Measurements from ENCODE around the gene UTS2R. TPM values are rescaled to one million over a fixed set of nuclear protein-coding genes. Genes with fewer than 3 reads are reported as not detected.

Gene UTS2R
- total RNA-seq, 1 donor from 2014 or later: 6.5 TPM

DNA sequence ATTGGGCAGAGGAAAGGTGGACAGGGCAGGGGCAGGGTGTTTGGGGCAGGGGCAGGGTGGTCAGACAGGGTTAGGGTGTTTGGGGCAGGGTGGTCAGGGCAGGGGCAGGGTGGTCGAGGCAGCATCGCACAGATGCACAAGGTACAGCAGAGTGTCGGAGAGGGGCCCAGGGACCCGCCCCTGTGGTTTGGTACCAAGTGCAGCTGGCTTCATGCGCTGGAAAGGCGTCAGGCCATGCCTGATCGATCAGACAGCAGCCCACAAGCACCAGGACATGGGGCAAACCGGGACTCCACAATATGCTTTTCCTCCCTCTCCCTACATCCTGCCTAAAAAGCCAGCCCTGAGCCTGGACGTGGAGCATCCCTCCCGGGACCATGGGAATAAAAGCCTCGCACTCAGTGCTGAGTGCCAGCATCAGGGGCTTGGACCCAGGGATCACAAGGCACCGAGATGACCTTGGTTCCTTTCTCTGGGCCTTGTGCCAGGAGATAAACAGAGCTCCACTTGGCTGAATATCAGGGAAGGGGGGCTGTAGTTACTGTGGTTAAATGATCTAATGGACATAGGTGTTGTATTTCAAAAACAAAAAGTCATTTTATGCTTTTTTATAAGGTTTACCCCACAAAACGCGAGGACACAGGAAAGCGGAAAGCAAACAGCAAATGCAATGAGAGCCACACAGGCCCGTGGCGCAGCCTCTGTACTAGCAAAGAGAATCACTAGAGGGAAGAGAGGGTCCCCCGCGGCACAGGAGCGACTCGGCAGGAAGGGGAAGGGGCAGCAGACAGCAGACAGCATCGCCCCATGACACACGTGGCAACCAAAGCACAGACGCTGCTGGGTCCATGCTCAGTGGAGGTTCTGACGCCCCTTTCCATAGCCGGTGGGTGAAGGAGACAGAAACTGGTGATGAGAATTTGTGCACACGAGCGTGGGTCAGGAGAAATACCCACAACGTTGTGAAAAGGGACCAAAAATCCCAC lies 41.3 kb downstream of the UTS2R start:
- Mint-ChIP-seq H3K27ac (no peak overlapping the region), H3K4me1 (peaks cover 10% of the 10 kb centered on the region), H3K4me3 (no peak overlapping the region), H3K36me3 (peaks cover 13% of the 10 kb centered on the region), H3K27me3 (ENCODE audit: low read depth) (no peaks in the 10 kb centered on the region), H3K9me3 (no peaks in the 10 kb centered on the region)
- TF ChIP-seq, protein P1, sequence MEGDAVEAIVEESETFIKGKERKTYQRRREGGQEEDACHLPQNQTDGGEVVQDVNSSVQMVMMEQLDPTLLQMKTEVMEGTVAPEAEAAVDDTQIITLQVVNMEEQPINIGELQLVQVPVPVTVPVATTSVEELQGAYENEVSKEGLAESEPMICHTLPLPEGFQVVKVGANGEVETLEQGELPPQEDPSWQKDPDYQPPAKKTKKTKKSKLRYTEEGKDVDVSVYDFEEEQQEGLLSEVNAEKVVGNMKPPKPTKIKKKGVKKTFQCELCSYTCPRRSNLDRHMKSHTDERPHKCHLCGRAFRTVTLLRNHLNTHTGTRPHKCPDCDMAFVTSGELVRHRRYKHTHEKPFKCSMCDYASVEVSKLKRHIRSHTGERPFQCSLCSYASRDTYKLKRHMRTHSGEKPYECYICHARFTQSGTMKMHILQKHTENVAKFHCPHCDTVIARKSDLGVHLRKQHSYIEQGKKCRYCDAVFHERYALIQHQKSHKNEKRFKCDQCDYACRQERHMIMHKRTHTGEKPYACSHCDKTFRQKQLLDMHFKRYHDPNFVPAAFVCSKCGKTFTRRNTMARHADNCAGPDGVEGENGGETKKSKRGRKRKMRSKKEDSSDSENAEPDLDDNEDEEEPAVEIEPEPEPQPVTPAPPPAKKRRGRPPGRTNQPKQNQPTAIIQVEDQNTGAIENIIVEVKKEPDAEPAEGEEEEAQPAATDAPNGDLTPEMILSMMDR (IDR thresholded peaks at IDR 0.05; ENCODE audit: unreplicated experiment): no peak
- no peak for DNase-seq (ENCODE audit: low spot score in 2 of 2, unreplicated experiment in 2 of 2)

DNA sequence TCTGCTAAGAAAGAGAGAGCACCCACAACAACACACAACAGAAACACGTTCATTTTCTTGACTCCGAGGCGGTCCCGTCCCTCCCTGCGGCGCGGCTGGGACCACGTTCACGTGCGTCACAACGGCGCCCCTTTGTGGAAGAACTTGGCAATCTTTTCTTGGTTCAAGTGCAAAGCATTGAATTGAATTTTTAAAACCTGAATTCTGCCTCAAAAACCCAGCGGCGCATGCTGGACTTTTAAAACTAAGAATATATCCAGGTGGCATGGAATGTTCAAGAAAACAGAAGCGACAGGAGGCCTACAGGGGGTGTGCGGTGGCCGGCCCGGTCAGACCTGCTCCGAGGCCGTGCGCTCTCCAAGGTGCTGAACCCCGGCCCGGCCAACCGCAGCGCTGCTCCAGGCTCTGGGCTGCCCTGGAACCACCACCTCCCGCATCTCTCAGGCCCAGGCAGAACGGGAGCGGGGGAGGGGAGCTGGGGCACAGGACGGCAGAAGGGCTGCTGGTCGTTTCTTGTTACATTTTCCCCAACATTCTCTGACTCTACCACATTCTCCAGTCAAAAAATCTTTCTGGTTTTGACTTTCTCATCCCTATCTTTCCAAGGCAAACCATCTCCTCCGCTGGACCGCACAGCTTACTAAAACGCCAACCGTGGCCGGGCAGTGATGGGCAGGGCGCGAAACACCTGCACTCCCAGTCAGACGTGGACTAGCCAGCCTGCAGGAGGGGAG lies 43.1 kb downstream of the UTS2R start:
- Mint-ChIP-seq H3K36me3 (peaks cover 11% of the 10 kb centered on the region), H3K4me3 (no peak overlapping the region), H3K9me3 (no peaks in the 10 kb centered on the region), H3K27me3 (ENCODE audit: low read depth) (no peaks in the 10 kb centered on the region), H3K4me1 (peaks cover 17% of the 10 kb centered on the region), H3K27ac (no peak overlapping the region)
- TF ChIP-seq, protein P1 (IDR thresholded peaks at IDR 0.05; ENCODE audit: unreplicated experiment): peak; percentile 68
- peak; percentile 76 to 88 for DNase-seq (ENCODE audit: low spot score in 2 of 2, unreplicated experiment in 2 of 2)

DNA sequence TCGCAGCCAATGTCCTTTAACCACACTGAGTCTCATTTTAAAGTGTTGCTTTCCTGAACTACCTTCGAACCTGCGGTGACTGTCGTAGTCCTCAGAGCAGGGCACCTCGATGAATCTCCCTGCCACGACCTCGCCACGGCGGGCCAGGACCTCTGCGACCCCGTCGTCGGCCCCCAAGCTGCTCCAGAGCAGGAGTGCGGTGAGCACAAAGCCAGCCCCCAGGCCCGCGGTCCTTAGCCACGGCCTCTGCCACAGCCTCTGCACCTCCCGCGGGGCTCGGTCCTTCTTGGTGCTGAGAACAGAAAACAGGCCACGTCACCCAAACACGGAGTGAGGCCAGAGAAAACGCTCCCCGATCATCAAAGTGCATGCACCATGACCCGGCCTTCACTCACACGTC lies 43.8 kb downstream of the UTS2R start:
- no peaks in the 10 kb centered on the region for H3K9me3 Mint-ChIP-seq
- no peak overlapping the region for H3K4me3 Mint-ChIP-seq
- peaks cover 17% of the 10 kb centered on the region for H3K36me3 Mint-ChIP-seq
- TF ChIP-seq, protein P1 (IDR thresholded peaks at IDR 0.05; ENCODE audit: unreplicated experiment): no peak
- no peaks in the 10 kb centered on the region for H3K27me3 Mint-ChIP-seq (ENCODE audit: low read depth)
- H3K4me1 Mint-ChIP-seq: peaks cover 17% of the 10 kb centered on the region
- no peak overlapping the region for H3K27ac Mint-ChIP-seq
- no peak for DNase-seq (ENCODE audit: low spot score in 2 of 2, unreplicated experiment in 2 of 2)

DNA sequence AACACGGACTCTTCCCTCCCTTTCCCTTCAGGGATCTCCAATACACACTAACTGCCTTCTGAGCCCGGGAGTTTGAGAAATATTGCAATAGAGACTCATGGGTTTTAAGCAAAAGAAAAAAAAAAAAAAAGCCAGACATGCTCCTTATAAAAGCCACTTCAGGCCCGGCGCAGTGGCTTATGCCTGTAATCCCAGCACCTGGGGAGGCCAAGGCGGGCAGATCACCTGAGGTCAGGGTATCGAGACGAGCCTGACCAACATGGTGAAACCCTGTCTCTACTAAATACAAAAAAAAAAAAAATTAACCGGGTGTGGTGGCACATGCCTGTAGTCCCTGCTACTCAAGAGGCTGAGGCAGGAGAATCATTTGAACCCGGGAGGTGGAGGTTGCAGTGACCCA lies 44.2 kb downstream of the UTS2R start:
- Mint-ChIP-seq H3K4me1 (peaks cover 17% of the 10 kb centered on the region), H3K27me3 (ENCODE audit: low read depth) (no peaks in the 10 kb centered on the region), H3K36me3 (peaks cover 19% of the 10 kb centered on the region), H3K27ac (no peak overlapping the region), H3K4me3 (no peak overlapping the region), H3K9me3 (no peaks in the 10 kb centered on the region)
- DNase-seq (ENCODE audit: low spot score in 2 of 2, unreplicated experiment in 2 of 2): no peak
- TF ChIP-seq, protein P1 (IDR thresholded peaks at IDR 0.05; ENCODE audit: unreplicated experiment): no peak

DNA sequence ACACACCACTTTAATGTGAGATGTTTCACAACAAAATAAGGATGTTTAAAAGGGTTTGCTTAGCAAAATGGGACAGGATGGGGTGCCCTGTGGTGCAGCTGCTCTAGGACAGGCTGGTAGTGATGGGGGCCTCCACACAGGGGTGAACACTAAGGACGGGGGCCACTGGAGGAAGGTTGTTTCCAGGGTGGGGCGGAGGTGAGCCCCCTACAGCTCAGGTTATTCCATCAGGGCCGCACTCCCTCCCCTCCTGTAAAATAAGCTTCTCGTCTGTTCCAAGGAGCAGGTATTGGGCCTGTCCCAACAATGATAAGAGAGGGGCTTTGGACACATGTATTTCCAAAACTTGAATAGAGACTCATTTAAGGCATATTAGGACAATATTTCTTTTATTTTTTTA lies 44.7 kb downstream of the UTS2R start:
- no peak for DNase-seq (ENCODE audit: low spot score in 2 of 2, unreplicated experiment in 2 of 2)
- Mint-ChIP-seq H3K9me3 (peaks cover 4% of the 10 kb centered on the region), H3K4me1 (peaks cover 17% of the 10 kb centered on the region), H3K4me3 (no peak overlapping the region), H3K27ac (no peak overlapping the region), H3K27me3 (ENCODE audit: low read depth) (no peaks in the 10 kb centered on the region), H3K36me3 (peaks cover 24% of the 10 kb centered on the region)
- TF ChIP-seq, protein P1 (IDR thresholded peaks at IDR 0.05; ENCODE audit: unreplicated experiment): no peak
